Measurements from ENCODE around the gene CNOT6L. TPM values are rescaled to one million over a fixed set of nuclear protein-coding genes. Genes with fewer than 3 reads are reported as not detected.
"Not testable (repeated sequence)": the region's sequence is repeated elsewhere in the genome, so short reads cannot be mapped to it uniquely, and the experiment has no call there.

The CNOT6L gene
- total RNA-seq, 1 experiment from 2014 or later, result 31.9 TPM

DNA sequence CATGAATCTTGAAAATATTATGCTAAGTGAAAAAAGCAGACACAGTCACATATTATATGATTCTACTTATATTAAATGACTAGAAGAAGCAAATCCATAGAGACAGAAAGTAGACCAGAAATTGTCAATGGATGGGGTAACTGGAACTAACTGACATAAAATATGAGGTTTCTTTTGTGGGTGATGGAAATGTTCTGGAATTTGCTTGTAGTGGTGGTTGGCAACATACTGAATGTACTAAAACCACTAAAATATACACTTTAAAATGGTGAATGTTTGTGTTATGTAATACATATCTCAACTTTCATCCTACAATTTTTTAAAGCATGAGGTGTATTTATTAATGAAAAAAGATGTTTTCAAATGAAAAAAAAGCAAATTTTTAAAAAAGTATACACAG is 14.7 kb downstream of the CNOT6L start:
- H3K4me3 ChIP-seq, result no peak overlapping the region
- no peak overlapping the region for H3K27ac ChIP-seq
- DNase-seq, result no peak
- no peaks in the 10 kb centered on the region for H3K9me3 ChIP-seq (replicated peaks)
- no peaks in the 10 kb centered on the region; the same call in 1 of the 2 replicates for H3K4me1 ChIP-seq
- H3K27me3 ChIP-seq, result no peaks in the 10 kb centered on the region
- H3K36me3 ChIP-seq, result no peaks in the 10 kb centered on the region; the same call in 1 of the 2 replicates

DNA sequence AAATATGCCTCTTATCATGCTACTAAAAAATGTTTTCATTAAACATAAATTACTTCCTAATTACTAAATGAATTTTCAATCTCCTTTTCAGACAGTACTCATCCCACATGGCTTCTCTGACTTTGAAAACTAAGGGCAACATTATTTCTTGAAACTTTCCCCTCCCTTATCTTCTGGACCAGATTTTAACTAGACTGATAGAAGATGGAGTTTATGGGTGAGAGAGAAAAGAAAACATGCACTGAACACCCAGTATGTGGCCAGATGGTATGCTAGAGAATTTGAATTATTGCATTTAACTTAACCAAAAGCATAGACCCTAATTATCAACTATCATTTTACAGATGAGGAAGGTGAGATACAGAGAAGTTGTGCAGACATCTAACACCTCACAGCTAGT is 16.8 kb downstream of the CNOT6L start:
- DNase-seq, result no peak
- Histone ChIP-seq H3K9me3 (replicated peaks) (no peaks in the 10 kb centered on the region), H3K4me1 (no peaks in the 10 kb centered on the region; the same call in 1 of the 2 replicates), H3K36me3 (no peaks in the 10 kb centered on the region; the same call in 1 of the 2 replicates), H3K4me3 (no peak overlapping the region), H3K27me3 (no peaks in the 10 kb centered on the region), H3K27ac (no peak overlapping the region)

DNA sequence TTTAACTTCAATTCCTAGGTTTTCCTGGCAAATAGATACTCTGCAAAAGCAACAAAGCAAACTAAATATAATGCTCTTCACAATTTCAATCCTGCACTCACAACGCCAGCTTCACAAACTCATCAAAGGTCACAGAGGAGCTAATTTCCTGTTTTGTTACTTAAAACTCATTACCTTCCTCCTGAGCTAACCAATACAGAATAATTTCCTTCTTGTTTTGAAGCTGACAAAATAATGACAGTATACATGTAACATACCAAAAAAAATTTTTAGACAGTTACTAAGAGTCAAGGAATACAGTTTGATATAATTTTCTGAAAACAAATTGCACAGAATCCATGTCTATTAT is 17.9 kb downstream of the CNOT6L start:
- Histone ChIP-seq H3K27me3 (no peaks in the 10 kb centered on the region), H3K9me3 (replicated peaks) (no peaks in the 10 kb centered on the region), H3K27ac (no peak overlapping the region), H3K4me1 (peaks cover 2% of the 10 kb centered on the region; the same call in 1 of the 2 replicates), H3K36me3 (peaks cover 2% of the 10 kb centered on the region), H3K4me3 (no peak overlapping the region)
- no peak for DNase-seq

DNA sequence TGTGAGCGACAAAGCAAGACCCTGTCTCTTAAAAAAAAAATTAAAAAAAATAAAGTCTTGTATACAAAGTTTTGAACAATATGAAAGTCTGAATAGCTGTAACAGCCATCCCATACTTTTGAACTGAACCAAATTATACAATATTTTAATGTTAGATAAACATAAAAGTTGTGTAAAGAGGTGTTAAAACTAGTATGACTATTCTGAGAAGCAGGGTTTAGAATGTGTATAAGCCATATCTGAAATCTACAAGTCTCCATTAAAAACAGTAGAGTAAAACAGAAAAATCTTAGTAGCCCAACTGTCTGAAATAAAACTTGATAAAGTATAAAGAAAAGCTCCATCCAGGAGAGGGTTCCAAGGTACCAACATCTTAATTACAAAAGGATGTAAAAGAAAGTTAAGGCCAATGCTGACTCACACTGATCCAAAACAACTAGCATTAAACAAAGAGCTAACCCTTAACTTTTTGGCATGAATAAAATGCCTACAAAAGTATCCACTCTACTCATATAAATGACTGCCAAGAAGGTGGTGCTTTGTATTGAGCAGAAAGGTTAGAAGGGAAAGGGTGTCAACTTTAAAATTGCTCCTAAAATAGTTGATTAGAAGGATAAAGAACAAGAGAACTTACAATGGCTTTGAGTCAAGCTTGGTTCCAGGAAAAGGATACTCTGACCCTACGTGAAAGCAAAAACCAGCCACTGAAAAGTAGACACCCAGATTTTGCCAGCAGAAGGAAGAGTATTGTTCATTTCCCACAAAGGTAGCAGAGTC is 18.5 kb downstream of the CNOT6L start:
- no peak for DNase-seq
- Histone ChIP-seq H3K27me3 (no peaks in the 10 kb centered on the region), H3K4me1 (peaks cover 2% of the 10 kb centered on the region; the same call in 1 of the 2 replicates), H3K4me3 (no peak overlapping the region), H3K9me3 (replicated peaks) (no peaks in the 10 kb centered on the region), H3K27ac (no peak overlapping the region), H3K36me3 (peaks cover 2% of the 10 kb centered on the region; the same call in 1 of the 2 replicates)

DNA sequence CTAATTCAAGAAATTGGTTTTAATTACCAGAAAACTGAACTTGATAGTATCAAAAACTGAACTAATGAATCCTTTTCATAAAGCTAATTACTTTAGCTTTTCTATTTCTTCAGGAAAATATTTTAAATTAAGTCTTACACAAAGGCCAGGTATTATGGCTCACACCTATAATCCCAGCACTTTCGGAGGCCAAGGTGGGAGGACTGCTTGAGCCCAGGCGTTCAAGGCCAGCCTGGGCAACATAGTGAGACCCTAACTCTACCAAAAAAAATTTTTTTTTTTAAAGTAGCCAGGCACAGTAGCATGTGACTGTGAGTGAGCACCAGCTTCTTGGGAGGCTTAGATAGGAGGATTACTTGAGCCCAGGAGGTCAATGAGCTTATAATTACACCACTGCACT is 19.1 kb downstream of the CNOT6L start:
- Histone ChIP-seq H3K4me1 (peaks cover 2% of the 10 kb centered on the region; the same call in 1 of the 2 replicates), H3K27me3 (no peaks in the 10 kb centered on the region), H3K9me3 (replicated peaks) (no peaks in the 10 kb centered on the region), H3K27ac (no peak overlapping the region), H3K4me3 (no peak overlapping the region), H3K36me3 (peaks cover 2% of the 10 kb centered on the region; the same call in 1 of the 2 replicates)
- no peak for DNase-seq

DNA sequence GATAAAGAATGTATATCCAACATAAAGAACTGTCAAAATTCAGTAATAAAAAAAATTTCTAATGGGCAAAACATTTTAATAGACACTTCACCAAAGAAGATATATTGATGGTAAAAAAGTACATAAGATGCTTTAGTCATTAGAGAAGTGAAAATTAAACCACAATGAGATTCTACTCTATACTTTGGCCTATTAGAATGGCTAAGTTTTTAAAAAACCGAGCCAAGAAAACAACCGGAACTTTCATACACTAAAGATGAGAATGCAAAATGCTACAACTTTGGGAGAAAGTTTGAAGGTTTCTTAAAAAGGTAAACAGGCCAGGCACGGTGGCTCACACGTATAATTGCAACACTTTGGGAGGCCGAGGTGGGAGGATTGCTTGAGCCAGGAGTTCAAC is 20.8 kb downstream of the CNOT6L start:
- Histone ChIP-seq H3K4me1 (peaks cover 2% of the 10 kb centered on the region; the same call in 1 of the 2 replicates), H3K4me3 (no peak overlapping the region), H3K9me3 (replicated peaks) (no peaks in the 10 kb centered on the region), H3K36me3 (peaks cover 7% of the 10 kb centered on the region; the same call in 1 of the 2 replicates), H3K27ac (no peak overlapping the region), H3K27me3 (no peaks in the 10 kb centered on the region)
- DNase-seq, result no peak

DNA sequence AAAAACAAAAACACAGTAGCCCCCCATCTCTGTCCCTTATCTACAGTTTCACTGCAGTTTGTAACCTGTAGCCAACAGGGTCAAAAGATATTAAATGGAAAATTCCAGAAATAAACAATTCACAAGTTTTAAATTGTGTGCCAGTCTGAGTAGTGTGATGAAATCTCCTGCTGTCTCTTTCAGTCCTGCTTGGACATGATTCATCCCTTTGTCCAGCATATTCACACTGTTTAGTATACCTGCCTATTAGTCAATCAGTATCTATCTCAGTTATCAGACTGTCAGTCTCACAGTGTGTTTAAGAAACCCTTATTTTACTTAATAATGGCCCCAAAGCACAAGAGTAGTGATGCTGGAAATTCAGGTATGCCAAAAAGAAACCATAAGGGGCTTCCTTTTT is 21.9 kb downstream of the CNOT6L start:
- Histone ChIP-seq H3K27me3 (no peaks in the 10 kb centered on the region), H3K27ac (no peak overlapping the region), H3K9me3 (replicated peaks) (no peaks in the 10 kb centered on the region), H3K4me1 (0 out of 2 replicates have a peak, but pooled peaks cover 2% of the 10 kb centered on the region), H3K4me3 (no peak overlapping the region), H3K36me3 (peaks cover 7% of the 10 kb centered on the region; the same call in 1 of the 2 replicates)
- no peak for DNase-seq

DNA sequence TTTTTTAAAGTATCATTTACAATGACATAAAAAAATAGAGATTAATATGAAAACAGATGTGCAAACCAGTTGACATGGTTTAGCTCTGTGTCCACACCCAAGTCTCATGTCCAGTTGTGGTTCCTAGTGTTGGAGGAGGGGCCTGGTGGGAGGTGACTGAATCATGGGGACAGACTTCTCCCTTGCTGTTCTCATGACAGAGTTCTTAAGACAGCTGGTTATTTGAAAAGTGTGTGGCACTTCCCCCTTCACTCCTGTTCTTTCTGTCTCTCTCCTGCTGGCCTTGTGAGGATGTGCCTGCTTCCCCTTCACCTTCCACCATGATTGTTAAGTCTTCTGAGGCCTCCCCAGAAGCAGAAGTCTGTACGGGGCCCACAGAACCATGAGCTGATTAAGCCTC is 23.8 kb downstream of the CNOT6L start:
- DNase-seq, result peak in 1 of 2 experiments; percentile 8
- Histone ChIP-seq H3K9me3 (replicated peaks) (no peaks in the 10 kb centered on the region), H3K36me3 (peaks cover 7% of the 10 kb centered on the region; the same call in 1 of the 2 replicates), H3K27me3 (no peaks in the 10 kb centered on the region), H3K4me1 (0 out of 2 replicates have a peak, but pooled peaks cover 2% of the 10 kb centered on the region), H3K4me3 (no peak overlapping the region), H3K27ac (no peak overlapping the region)

DNA sequence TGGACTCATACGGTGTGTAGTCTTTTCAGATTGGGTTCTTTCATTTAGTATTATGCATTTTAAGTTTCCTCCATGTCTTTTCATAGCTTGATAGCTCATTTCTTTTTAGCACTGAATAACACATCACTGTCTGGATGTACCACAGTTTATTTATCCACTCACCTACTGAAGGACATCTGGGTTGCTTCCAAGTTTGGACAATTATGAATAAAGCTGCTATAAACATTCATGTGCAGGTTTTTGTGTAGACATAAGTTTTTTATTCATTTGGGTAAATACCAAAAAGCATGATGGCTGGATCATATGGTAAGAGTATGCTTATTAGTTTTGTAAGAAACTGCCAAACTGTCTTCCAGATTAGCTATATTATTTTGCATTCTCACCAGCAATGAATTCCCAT is 29.0 kb downstream of the CNOT6L start:
- Histone ChIP-seq H3K4me1 (no peaks in the 10 kb centered on the region), H3K27me3 (no peaks in the 10 kb centered on the region), H3K4me3 (no peak overlapping the region), H3K27ac (no peak overlapping the region), H3K9me3 (replicated peaks) (no peaks in the 10 kb centered on the region), H3K36me3 (peaks cover 5% of the 10 kb centered on the region; the same call in 1 of the 2 replicates)
- no peak for DNase-seq

DNA sequence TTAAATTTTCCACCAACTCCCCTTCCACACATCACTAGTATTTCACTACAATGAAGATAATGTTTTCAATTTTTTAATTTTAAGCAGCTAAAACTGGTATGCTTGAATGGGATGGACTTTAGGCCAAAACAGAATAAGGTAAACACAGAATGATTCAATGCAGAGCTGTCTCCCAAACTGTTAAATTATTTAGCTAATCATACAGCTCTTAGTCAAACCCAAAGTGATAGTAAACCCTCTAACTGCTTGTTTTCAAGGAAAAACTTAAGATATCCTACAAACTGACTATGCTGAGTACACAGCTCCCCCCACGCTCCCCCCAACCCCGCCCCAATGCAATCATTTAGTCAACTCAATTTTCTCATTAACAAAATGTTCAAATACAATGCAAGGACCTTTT is 30.2 kb downstream of the CNOT6L start:
- Histone ChIP-seq H3K27ac (no peak overlapping the region), H3K36me3 (no peaks in the 10 kb centered on the region), H3K9me3 (replicated peaks) (no peaks in the 10 kb centered on the region), H3K4me1 (no peaks in the 10 kb centered on the region), H3K27me3 (no peaks in the 10 kb centered on the region), H3K4me3 (no peak overlapping the region)
- DNase-seq, result no peak

DNA sequence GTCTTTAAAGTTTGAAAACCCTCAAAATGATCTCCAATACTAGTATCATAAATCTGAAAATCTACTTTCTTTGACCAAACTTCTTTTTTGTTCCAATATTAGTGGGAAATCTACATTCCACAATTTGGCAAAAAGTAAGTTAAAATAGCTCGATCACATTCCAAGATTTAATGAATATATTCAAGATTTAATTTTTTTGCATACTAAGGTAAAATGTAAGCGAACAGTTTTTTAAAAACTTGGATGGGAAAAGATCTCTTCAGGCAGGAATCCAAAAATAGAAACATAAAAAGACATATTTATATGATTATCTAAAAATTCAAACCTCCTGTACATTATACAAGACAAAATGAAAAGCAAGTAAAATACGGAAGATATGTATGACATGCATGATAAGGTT is 31.2 kb downstream of the CNOT6L start:
- Histone ChIP-seq H3K27me3 (no peaks in the 10 kb centered on the region), H3K9me3 (replicated peaks) (no peaks in the 10 kb centered on the region), H3K27ac (no peak overlapping the region), H3K36me3 (no peaks in the 10 kb centered on the region), H3K4me1 (no peaks in the 10 kb centered on the region), H3K4me3 (no peak overlapping the region)
- DNase-seq, result no peak

DNA sequence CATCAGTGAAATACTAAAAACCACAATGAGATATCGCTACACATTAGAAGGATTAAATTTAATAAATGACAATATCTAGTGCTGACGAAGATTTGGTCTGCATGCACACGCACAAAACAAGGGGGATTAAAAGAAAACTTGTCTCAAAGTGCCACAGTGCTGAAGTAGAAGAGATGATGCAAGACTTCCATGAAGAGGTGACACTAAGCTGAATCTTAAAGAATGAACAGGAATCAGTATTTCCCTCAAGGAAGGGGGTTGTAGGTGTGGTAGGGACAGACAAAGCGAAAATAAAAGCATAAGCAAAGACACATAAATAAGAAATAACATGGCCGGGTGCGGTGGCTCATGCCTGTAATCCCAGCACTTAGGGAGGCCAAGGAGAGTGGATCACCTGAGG is 33.5 kb downstream of the CNOT6L start:
- H3K4me3 ChIP-seq, result no peak overlapping the region
- no peaks in the 10 kb centered on the region for H3K36me3 ChIP-seq
- DNase-seq, result no peak
- H3K9me3 ChIP-seq (replicated peaks), result no peaks in the 10 kb centered on the region
- no peak overlapping the region for H3K27ac ChIP-seq
- peaks cover 7% of the 10 kb centered on the region; the same call in 1 of the 2 replicates for H3K4me1 ChIP-seq
- H3K27me3 ChIP-seq, result no peaks in the 10 kb centered on the region

DNA sequence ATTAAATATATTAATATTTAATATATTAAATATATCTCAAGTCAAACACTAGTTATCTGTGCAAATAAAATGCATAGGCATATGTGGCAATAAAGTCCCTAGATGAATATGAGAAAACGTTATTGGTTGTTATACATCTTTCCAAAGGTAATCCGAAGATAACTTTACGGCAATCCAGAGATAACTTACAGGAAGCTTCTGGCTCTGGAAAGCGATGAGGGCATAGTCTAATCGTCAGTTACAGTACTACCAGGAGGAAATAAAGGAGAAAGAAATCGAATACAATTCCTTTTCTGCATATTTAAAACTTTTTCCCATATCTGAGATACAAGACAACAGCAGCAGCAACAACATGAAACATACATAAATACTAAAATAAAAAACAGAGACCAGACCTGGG is 35.3 kb downstream of the CNOT6L start:
- Histone ChIP-seq H3K27me3 (no peaks in the 10 kb centered on the region), H3K4me1 (peaks cover 7% of the 10 kb centered on the region; the same call in 1 of the 2 replicates), H3K36me3 (no peaks in the 10 kb centered on the region), H3K4me3 (no peak overlapping the region), H3K27ac (no peak overlapping the region), H3K9me3 (replicated peaks) (no peaks in the 10 kb centered on the region)
- DNase-seq, result no peak

DNA sequence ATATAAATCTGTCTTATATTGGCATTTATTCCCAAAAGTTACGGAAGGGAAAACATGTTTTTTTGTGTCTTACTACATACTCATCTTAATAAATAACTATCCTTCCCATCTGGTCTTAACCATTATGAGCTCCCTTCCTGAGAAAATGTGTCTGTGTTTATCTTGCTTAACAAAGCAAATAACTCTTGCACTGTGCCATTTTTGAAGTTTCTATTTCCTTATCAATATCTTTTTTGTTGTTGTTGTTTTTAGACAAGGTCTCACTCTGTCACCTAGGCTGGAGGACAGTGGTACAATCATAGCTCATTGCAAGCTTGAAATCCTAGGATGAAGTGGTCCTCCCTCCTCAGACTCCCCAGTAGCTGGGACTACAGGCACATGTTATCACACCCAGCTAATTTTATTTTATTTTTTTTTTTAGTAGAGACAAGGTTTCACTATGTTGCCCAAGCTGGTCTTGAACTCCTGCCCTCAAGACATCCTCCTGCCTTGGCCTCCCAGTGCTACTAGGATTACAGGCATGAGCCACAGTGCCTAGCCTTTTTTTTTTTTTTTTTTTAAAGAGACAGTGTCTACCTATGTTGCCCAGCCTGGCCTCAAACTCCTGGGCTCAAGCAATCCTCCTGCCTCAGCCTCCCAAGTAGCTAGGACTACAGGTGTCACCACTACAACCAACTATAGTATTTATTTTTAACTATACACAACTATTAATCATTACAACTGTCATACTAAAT is 36.9 kb downstream of the CNOT6L start:
- H3K27me3 ChIP-seq, result no peaks in the 10 kb centered on the region
- no peaks in the 10 kb centered on the region for H3K36me3 ChIP-seq
- H3K4me3 ChIP-seq, result no peak overlapping the region
- peaks cover 7% of the 10 kb centered on the region; the same call in 1 of the 2 replicates for H3K4me1 ChIP-seq
- no peak for DNase-seq
- H3K9me3 ChIP-seq (replicated peaks), result no peaks in the 10 kb centered on the region
- no peak overlapping the region for H3K27ac ChIP-seq

DNA sequence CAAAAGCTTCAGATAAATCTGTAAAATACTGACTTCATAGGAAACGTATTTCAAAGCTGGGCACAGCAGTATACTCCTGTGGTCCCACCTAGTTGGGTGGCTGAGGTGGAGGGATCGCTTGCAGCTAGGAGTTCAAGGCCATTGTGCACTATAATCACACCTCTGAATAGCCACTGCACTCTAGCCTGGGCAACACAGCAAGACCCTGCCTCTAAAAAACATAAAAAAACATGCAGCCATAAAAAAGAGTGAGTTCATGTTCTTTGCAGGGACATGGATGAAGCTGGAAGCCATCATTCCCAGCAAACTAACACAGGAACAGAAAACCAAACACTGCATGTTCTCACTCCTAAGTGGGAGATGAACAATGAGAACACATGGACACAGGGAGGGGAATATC is 38.4 kb downstream of the CNOT6L start:
- H3K4me3 ChIP-seq; H3K27ac ChIP-seq; DNase-seq; H3K4me1 ChIP-seq; H3K36me3 ChIP-seq; H3K27me3 ChIP-seq; H3K9me3 ChIP-seq (replicated peaks): not testable (repeated sequence)

All from SJCRH30 (cell line).